ENCODE data around the gene HOXC11. TPM values are rescaled to one million over a fixed set of nuclear protein-coding genes. Genes with fewer than 3 reads are reported as not detected.

HOXC11 gene
- total and polyA plus RNA-seq, 4 experiments from 2014 or later: not detected

- Mint-ChIP-seq H3K27ac (peak overlapping the region in 1 of 7 donors; percentile 60), H3K27me3 (peaks cover 70 to 83% of the 10 kb centered on the region in 2 donors), H3K4me3 (peak overlapping the region in 2 of 8 donors; percentile 13 to 30), H3K9me3 (peaks cover 0 to 8% (median 0%) of the 10 kb centered on the region in 8 donors), H3K36me3 (no peaks in the 10 kb centered on the region), H3K4me1 (peaks cover 8 to 50% (median 21%) of the 10 kb centered on the region in 4 donors)
- no peaks in the 10 kb centered on the region for H3K36me3 ChIP-seq (ENCODE audit: insufficient read depth, low read length)
- intact Hi-C loops (cut with micrococcal nuclease): no loop called here
- H3K27me3 ChIP-seq (ENCODE audit: insufficient read depth, low read length): peaks cover 87% of the 10 kb centered on the region
- no peaks in the 10 kb centered on the region for H3K9me3 ChIP-seq (ENCODE audit: control insufficient read depth in 1 of 2, low read length in 2 of 2)
- no peak overlapping the region for H3K27ac ChIP-seq (ENCODE audit: low read depth, low read length)
- CTCF ChIA-PET (ENCODE audit: partially characterized antibody): interaction anchor here (1.0 to 5.3 kb wide), 6 partner anchors 10 to 217 kb away, joined by 3 to 26 read pairs (median 5); partner anchors contain the start of gene HOXC5
- POLR2A ChIA-PET (ENCODE audit: partially characterized antibody): interaction anchor here (1.3 to 2.0 kb wide), 2 partner anchors 8 to 27 kb away, joined by 3 to 6 read pairs; partner anchors contain the start of gene HOXC6
- no peak overlapping the region for H3K4me3 ChIP-seq (ENCODE audit: low read length in 2 of 2)
- peaks cover 24% of the 10 kb centered on the region for H3K4me1 ChIP-seq (ENCODE audit: insufficient read depth, low read length)
- DNase-seq: no peak
Measured at GRCh38 chr12:54001283-54002187, 28.6 kb downstream of the HOXC11 start.

DNA sequence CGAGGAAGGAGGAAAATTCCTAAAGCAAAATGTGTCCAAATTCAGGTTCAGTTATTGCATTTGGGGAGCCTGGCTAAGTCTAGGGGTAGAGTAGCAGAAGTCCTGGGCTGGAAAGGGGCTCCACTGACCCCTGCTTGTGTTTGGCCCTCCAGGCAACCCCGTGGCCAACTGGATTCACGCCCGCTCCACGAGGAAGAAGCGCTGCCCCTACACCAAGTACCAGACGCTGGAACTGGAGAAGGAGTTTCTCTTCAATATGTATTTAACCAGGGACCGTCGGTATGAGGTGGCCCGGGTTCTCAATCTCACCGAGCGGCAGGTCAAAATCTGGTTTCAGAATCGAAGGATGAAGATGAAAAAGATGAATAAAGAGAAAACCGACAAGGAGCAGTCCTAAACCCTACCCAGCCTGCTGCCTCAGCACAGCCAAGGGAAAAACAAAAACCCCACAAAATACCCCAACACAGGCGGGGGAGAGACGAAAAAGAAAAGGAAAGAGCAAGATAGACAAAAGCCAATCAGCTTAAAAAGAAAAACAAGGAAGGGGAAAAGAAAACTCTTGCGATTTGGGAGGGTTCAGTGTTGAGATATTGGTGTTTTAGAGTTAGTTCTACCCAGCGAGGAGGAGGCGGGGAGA, 29.5 kb downstream of the HOXC11 start:
- ChIA-PET CTCF (ENCODE audit: partially characterized antibody) (interaction anchor here (1.0 to 6.9 kb wide), 6 partner anchors 11 to 216 kb away, joined by 3 to 109 read pairs (median 5); partner anchors contain the start of genes HOXC5 and SMUG1), POLR2A (ENCODE audit: partially characterized antibody) (no interaction called here)
- no peak overlapping the region for H3K4me3 ChIP-seq (ENCODE audit: low read length in 2 of 2)
- Mint-ChIP-seq H3K9me3 (peaks cover 0 to 8% (median 0%) of the 10 kb centered on the region in 8 donors), H3K4me3 (no peak overlapping the region), H3K36me3 (no peaks in the 10 kb centered on the region), H3K4me1 (peaks cover 8 to 47% (median 24%) of the 10 kb centered on the region in 4 donors), H3K27me3 (peaks cover 74 to 86% of the 10 kb centered on the region in 2 donors), H3K27ac (peak overlapping the region in 2 of 7 donors; percentile 36 to 60)
- DNase-seq: no peak
- H3K27ac ChIP-seq (ENCODE audit: low read depth, low read length): no peak overlapping the region
- intact Hi-C loops (cut with micrococcal nuclease): no loop called here
- peaks cover 21% of the 10 kb centered on the region for H3K4me1 ChIP-seq (ENCODE audit: insufficient read depth, low read length)
- H3K27me3 ChIP-seq (ENCODE audit: insufficient read depth, low read length): peaks cover 87% of the 10 kb centered on the region
- no peaks in the 10 kb centered on the region for H3K9me3 ChIP-seq (ENCODE audit: control insufficient read depth in 1 of 2, low read length in 2 of 2)
- H3K36me3 ChIP-seq (ENCODE audit: insufficient read depth, low read length): no peaks in the 10 kb centered on the region

DNA sequence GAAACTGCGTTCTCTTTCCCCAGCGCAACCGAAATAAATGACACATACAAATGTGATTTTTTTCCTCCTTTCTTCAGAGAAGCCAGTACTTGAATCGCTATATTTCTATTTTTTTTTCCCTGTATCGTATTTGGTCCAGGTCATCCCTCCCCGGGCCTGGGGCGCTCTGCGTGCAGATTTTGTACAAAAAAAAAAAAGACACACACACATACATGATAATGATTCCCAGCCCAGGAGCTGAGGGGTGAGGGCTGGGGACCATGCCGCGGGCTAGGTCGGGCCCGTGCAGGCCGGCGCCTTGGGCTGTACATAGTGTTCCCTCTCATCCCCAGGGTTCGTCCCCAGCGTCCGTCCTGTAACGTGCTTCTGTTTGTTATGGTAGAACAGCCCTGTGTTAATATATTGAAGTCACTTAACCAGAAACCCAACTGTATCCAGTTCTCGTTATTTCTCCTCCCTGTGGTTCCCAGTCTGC, 30.0 kb downstream of the HOXC11 start:
- Mint-ChIP-seq H3K4me1 (peaks cover 8 to 45% (median 20%) of the 10 kb centered on the region in 4 donors), H3K27ac (peak overlapping the region in 1 of 7 donors; percentile 60), H3K4me3 (no peak overlapping the region), H3K9me3 (peaks cover 0 to 8% (median 0%) of the 10 kb centered on the region in 8 donors), H3K27me3 (peaks cover 71 to 84% of the 10 kb centered on the region in 2 donors), H3K36me3 (no peaks in the 10 kb centered on the region)
- ChIA-PET CTCF (ENCODE audit: partially characterized antibody) (interaction anchor here (1.1 to 6.9 kb wide), 4 partner anchors 189 to 216 kb away, joined by 4 to 109 read pairs (median 54); partner anchors contain the start of gene SMUG1), POLR2A (ENCODE audit: partially characterized antibody) (no interaction called here)
- Histone ChIP-seq H3K4me3 (ENCODE audit: low read length in 2 of 2) (no peak overlapping the region), H3K27ac (ENCODE audit: low read depth, low read length) (no peak overlapping the region), H3K27me3 (ENCODE audit: insufficient read depth, low read length) (peaks cover 89% of the 10 kb centered on the region), H3K9me3 (ENCODE audit: control insufficient read depth in 1 of 2, low read length in 2 of 2) (no peaks in the 10 kb centered on the region), H3K36me3 (ENCODE audit: insufficient read depth, low read length) (no peaks in the 10 kb centered on the region), H3K4me1 (ENCODE audit: insufficient read depth, low read length) (peaks cover 20% of the 10 kb centered on the region)
- intact Hi-C loops (cut with micrococcal nuclease): no loop called here
- no peak for DNase-seq

- H3K9me3 Mint-ChIP-seq: peaks cover 0 to 5% (median 0%) of the 10 kb centered on the region in 8 donors
- Histone ChIP-seq H3K4me1 (ENCODE audit: insufficient read depth, low read length) (peaks cover 20% of the 10 kb centered on the region), H3K36me3 (ENCODE audit: insufficient read depth, low read length) (no peaks in the 10 kb centered on the region), H3K4me3 (ENCODE audit: low read length in 2 of 2) (no peak overlapping the region), H3K9me3 (ENCODE audit: control insufficient read depth in 1 of 2, low read length in 2 of 2) (no peaks in the 10 kb centered on the region), H3K27me3 (ENCODE audit: insufficient read depth, low read length) (peaks cover 87% of the 10 kb centered on the region), H3K27ac (ENCODE audit: low read depth, low read length) (no peak overlapping the region)
- H3K4me1 Mint-ChIP-seq: peaks cover 8 to 38% (median 21%) of the 10 kb centered on the region in 4 donors
- peak overlapping the region in 2 of 7 donors; percentile 0 to 4 for H3K27ac Mint-ChIP-seq
- ChIA-PET CTCF (ENCODE audit: partially characterized antibody) (interaction anchor here (1.9 to 6.9 kb wide), 4 partner anchors 189 to 215 kb away, joined by 4 to 109 read pairs (median 98); partner anchors contain the start of gene SMUG1), POLR2A (ENCODE audit: partially characterized antibody) (interaction anchor here (1.2 kb wide), 1 partner anchor 188 kb away, joined by 3 read pairs; no protein-coding TSS in a partner anchor)
- H3K27me3 Mint-ChIP-seq: peaks cover 68 to 84% of the 10 kb centered on the region in 2 donors
- DNase-seq: no peak
- intact Hi-C loops (cut with micrococcal nuclease): no loop called here
- H3K4me3 Mint-ChIP-seq: peak overlapping the region in 2 of 8 donors; percentile 22 to 23
- H3K36me3 Mint-ChIP-seq: no peaks in the 10 kb centered on the region
Measured at GRCh38 chr12:54003625-54004024, 30.7 kb downstream of the HOXC11 start.

GRCh38 chr12:54004063-54004840, 31.3 kb downstream of the HOXC11 start:
- Histone ChIP-seq H3K27ac (ENCODE audit: low read depth, low read length) (no peak overlapping the region), H3K27me3 (ENCODE audit: insufficient read depth, low read length) (peaks cover 84% of the 10 kb centered on the region), H3K36me3 (ENCODE audit: insufficient read depth, low read length) (no peaks in the 10 kb centered on the region), H3K9me3 (ENCODE audit: control insufficient read depth in 1 of 2, low read length in 2 of 2) (no peaks in the 10 kb centered on the region), H3K4me3 (ENCODE audit: low read length in 2 of 2) (no peak overlapping the region), H3K4me1 (ENCODE audit: insufficient read depth, low read length) (peaks cover 22% of the 10 kb centered on the region)
- peaks cover 66 to 82% of the 10 kb centered on the region in 2 donors for H3K27me3 Mint-ChIP-seq
- no peaks in the 10 kb centered on the region for H3K36me3 Mint-ChIP-seq
- POLR2A ChIA-PET (ENCODE audit: partially characterized antibody): interaction anchor here (1.2 kb wide), 1 partner anchor 188 kb away, joined by 3 read pairs; no protein-coding TSS in a partner anchor
- intact Hi-C loops (cut with micrococcal nuclease): no loop called here
- CTCF ChIA-PET (ENCODE audit: partially characterized antibody): interaction anchor here (2.0 to 6.9 kb wide), 4 partner anchors 12 to 204 kb away, joined by 14 to 109 read pairs (median 98); partner anchors contain the start of gene SMUG1
- no peak overlapping the region for H3K4me3 Mint-ChIP-seq
- H3K27ac Mint-ChIP-seq: peak overlapping the region in 1 of 7 donors; percentile 0
- peaks cover 0 to 2% (median 0%) of the 10 kb centered on the region in 8 donors for H3K9me3 Mint-ChIP-seq
- H3K4me1 Mint-ChIP-seq: peaks cover 10 to 36% (median 23%) of the 10 kb centered on the region in 4 donors
- DNase-seq: no peak

GRCh38 chr12:54004841-54005530, 32.1 kb downstream of the HOXC11 start:
- Histone ChIP-seq H3K27ac (ENCODE audit: low read depth, low read length) (no peak overlapping the region), H3K4me3 (ENCODE audit: low read length in 2 of 2) (no peak overlapping the region), H3K4me1 (ENCODE audit: insufficient read depth, low read length) (peaks cover 24% of the 10 kb centered on the region), H3K9me3 (ENCODE audit: control insufficient read depth in 1 of 2, low read length in 2 of 2) (no peaks in the 10 kb centered on the region), H3K36me3 (ENCODE audit: insufficient read depth, low read length) (no peaks in the 10 kb centered on the region), H3K27me3 (ENCODE audit: insufficient read depth, low read length) (peaks cover 85% of the 10 kb centered on the region)
- H3K4me1 Mint-ChIP-seq: peaks cover 10 to 36% (median 23%) of the 10 kb centered on the region in 4 donors
- peaks cover 65 to 85% of the 10 kb centered on the region in 2 donors for H3K27me3 Mint-ChIP-seq
- POLR2A ChIA-PET (ENCODE audit: partially characterized antibody): interaction anchor here (1.2 kb wide), 1 partner anchor 187 kb away, joined by 9 read pairs; no protein-coding TSS in a partner anchor
- intact Hi-C loops (cut with micrococcal nuclease): loop anchor here (5.0 kb wide), 1 partner anchor 372 kb away; no protein-coding TSS in a partner anchor
- H3K36me3 Mint-ChIP-seq: no peaks in the 10 kb centered on the region
- H3K9me3 Mint-ChIP-seq: peaks cover 0 to 2% (median 0%) of the 10 kb centered on the region in 8 donors
- no peak for DNase-seq
- H3K27ac Mint-ChIP-seq: peak overlapping the region in 2 of 7 donors; percentile 5 to 58
- CTCF ChIA-PET (ENCODE audit: partially characterized antibody): interaction anchor here (0.9 to 6.9 kb wide), 8 partner anchors 12 to 348 kb away, joined by 3 to 109 read pairs (median 23); partner anchors contain the start of gene SMUG1
- peak overlapping the region in 2 of 8 donors; percentile 23 to 35 for H3K4me3 Mint-ChIP-seq

Data from CD4-positive, alpha-beta memory T cell (primary cell).